Raji (cell line): ENCODE results near the gene QPCT.

Experiments used
- POLR2A ChIP-seq: IDR thresholded peaks from 2 replicates; pipeline ENCODE4 v1.6.1; 2011; ENCODE audit warnings: low read depth, low read length, control low read depth; ENCODE audit not compliant: insufficient read depth

Gene QPCT

DNA sequence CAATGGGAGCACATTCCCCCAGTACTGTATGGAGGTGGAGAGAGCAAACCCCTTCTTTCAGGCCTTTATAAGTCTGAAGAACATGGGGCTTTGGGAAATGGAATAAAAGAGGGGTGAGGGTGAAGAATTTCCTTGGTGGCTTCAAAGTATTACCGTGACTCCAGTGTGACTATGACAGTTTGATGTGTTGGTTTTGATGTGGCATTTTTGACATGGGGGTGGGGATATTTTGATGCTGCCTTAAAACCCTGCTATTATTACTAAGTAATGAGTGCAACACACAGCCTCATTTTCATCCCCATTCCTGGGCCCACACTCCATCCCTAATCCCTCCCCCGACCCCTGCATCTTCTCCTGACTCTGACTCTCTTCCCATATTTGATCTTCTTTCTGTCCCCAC is 23.6 kb downstream of the QPCT start:
- no peak for TF ChIP-seq POLR2A

DNA sequence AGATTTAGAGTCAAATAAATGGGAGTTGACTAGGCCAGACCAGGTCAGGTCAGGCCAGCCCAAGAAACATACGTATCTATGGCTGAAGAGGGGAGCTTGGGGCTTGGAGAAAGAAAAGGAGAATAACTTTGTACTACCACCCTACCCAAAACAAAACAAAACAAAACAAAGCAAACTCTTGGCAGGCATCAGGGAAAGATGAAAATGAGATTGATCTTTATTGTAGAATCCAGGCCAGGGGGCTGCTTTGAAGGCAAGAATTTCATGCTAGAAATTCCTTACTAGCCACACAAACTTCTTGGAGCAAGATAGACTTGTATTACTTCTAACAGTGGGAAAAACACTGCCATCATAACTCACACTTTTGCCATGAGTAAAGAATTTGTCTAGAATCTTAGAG is 26.2 kb downstream of the QPCT start:
- no peak for TF ChIP-seq POLR2A

DNA sequence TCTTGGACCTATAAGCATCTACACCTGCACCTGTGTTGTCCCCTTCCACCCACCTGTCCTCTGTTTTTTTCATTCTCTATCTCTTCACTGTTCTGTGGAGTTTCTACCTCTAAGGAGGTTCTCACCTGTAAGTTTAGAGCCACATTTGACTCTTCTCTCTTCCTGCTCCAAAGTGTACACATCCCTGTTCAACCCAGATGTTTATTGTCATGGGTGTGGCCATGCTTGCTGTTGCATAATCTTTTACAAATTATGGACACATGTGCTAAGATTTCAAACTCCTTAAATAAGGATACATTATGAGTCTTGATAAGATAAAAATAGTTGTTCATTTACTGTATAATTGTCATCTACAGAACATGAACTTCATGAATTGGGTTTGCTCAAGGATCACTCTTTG is 27.6 kb downstream of the QPCT start:
- no peak for TF ChIP-seq POLR2A

DNA sequence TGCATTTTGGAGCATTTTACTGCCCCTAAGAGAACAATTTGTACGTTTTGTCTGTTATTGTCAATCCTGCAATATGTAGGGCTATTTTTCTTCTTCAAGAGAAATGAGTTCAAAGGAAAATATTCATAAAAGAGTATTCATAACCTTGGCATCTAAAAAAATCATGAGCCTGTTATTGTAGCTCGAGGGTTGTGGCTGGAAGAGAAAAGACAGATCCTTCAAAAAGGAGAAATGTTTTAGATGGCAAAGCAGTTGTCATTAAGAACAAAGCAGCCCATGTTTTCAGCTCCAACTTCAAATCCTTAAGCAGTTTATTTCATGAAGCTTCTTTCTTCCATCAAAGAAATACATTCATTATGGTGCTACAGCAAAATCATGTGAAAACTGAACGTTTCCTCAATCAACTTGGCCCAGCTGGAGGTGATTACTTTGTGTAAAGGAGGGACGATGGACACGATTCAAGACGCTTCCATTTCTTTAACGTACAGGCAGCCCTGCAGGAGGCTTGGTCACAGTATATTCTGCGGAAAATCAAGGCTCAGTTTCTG is 31.4 kb downstream of the QPCT start:
- TF ChIP-seq POLR2A, result no peak

DNA sequence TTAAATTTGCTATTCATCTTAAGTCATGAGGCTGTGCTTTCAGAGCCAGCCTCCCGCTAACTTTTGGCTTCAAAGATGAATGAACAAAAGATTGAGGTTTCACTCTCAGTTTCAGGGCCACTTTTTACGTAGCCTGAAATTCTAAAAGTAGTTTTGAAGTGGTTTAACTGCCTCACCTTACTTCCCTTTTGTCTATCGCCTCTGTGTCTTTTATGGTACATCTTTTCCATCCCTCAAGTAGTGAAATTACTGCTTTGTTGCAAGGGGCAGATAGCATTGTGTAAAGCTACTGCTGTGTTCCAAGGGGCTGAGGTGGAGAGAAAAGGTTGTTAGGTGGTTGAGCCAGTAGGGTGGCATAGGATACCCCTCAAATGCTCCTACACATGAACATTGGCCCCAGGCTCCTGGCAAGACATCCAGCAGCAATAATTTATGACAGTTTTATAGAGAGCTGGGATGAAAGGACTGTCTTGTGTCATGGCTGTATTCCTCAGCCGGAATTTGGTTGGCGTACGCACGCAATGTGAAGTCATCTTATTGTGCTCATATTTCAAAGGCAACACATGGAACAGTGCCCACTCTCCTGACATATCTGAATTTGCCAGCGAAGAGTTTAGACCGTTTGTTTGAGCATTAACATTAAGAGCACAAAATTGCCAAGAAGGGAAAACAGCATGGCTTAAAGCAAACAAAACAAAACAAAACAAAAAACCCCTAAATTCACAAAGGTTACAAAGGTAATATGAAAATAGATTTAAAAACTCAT is 32.2 kb downstream of the QPCT start:
- TF ChIP-seq POLR2A, result no peak

DNA sequence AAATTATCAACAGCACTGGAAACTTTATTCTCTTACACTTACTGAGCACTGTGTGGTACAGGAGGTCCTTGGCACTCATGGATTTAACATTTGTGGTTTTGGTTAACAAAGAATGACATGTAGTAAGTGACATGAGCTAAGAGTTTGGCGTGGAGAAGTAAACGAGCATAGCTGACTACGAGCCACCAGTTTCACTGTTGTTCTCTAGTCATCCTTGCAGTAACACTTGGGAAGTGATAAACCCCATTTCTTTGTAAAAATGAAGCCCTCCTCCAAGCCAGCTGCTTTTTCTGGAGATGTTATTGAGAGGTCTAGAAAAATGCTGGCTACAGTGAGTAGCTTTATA is 32.7 kb downstream of the QPCT start:
- TF ChIP-seq POLR2A, result no peak

DNA sequence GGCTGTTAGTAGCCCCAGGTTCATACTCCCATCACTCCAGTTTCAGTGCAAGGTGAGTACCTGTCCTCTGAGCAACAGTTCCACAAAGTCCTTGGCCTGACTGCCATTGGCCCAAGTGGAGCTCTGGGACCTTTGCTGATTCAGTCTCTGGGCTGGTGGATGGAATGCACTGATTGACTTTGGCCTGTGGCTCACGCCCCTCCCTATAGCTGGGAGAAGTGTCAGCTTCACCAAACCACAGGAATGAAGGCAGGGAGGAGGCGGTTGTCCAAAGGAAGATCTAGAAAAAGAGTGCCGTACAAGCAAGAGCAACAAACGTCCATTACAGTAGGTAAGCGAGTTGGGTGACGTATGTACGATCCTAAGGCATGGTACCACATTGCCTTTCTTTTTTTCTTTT is 34.0 kb downstream of the QPCT start:
- no peak for TF ChIP-seq POLR2A

DNA sequence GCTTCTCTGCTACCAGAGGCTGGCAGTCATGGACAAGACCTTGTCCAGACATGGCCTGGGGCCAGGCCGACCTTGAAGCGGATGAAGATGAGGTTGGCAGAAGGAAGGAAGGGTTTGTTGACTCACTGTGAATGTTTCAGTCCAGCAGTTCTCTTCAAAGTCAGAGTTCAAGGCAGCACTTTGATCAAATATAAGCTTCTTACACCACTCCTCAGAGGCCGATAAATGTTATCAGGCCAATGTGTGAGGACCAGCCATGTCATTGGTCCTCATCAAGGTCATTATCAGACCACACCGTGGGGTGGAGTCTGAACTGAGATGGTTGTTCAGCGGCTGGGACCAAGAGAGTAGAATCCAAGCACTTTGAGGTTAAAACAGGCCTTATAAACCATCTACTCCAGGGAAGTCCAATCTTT is 35.5 kb downstream of the QPCT start:
- TF ChIP-seq POLR2A, result no peak

DNA sequence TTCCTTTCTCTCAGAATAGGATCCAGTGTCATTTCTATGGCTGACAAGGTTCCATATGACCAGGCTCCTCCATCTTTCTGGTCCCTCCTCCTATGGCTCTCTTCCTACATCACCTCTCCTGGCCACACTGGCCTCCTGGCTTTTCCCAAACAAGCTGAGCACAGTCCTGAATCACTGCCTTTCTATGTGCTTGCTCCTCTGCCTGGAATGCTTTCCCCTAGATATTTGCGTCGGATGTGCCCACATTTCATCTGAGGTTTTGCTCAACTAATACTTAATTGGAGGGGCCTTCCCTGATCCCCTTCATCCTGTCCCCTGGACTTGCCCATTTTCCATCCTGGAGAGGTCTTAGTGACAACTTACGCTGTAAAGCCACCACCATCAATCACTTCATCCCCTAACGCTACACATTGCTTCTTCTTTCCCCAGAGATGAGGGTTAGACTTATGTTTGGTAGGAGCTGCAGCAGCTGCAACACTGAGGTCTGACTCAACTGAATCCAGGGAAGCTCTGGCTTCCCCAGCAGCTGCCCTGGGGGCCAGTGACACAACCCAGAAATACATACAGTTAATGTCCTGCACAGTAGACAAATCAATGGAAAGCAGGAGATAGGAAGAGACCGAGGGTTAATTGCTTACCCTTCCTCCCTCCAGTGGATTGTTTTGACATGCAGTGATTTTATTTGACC is 42.9 kb downstream of the QPCT start:
- TF ChIP-seq POLR2A, result no peak

DNA sequence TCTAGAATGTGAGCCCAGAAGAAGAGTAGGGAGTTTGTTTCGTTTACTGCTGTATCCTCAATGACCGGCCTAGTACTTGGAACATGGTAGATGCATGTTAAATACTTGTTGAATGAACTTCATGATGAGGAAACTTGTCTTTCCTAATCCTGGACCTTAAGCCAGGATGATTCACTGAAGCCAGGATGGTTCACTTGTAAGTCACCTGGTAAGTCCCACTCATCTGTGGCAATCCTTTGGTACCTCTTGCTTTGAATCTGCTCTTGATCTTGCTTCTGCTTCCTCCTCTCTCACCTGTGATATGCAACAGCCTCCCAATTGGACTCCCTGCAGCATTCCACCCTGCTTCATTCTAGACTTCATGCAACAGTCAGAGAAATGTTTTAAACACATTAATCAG is 43.6 kb downstream of the QPCT start:
- TF ChIP-seq POLR2A, result no peak

DNA sequence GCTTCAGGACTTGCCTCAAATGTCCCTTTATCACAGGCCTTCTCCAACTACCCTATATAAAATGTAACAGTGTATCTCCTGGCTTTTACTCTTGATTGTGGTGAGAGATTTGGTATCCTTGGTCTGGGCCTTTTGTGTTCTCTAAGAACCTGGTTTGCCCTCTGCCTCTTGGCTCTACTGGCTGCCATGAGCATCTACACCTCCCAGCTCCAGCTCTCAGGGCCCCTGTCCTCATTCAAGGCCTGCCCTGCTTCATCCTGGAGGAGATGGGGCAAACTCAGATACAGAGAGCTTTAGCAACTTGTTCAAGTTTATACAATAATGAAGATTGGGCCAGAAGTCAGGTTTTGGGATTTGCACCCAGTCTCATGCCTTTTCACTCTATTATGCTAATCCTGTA is 45.0 kb downstream of the QPCT start:
- TF ChIP-seq POLR2A, result no peak

DNA sequence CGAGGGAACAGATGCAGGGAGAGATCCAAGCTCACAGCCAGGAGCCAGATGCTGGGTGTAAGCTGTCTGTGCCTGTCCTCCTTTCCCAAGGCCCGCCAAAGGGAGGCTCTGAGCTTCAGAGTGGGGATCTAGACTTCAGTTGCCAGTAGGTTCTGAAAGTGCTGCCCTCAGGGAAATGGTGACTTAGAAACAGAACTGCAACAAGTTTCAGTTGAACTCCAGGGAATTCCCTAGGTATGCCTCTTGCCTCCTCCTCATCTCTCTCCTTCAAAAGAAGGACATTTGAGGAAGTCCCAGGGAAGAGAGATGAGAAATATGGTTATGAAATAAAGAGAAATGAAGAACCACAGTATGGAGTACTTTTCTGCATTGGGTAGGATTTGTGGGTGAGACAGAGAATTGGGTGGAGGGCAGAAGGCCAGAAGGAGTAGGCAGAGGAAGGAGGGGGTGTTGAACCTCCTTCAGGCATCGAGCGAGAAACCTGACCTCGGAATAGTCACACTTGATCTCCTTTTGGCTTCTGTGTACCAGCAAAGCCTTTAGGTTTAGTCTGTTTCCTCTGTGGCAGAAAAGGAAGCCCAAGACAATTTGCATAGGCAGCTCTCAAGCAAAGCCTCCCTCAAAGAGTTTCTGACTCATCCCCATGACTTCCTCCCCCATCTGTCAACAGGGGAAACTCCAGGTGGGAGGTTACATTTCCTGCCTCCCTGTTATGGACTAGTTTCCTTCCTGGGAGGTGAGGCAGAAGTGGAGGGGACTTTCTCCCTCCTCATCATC is 45.7 kb downstream of the QPCT start:
- TF ChIP-seq POLR2A, result no peak

DNA sequence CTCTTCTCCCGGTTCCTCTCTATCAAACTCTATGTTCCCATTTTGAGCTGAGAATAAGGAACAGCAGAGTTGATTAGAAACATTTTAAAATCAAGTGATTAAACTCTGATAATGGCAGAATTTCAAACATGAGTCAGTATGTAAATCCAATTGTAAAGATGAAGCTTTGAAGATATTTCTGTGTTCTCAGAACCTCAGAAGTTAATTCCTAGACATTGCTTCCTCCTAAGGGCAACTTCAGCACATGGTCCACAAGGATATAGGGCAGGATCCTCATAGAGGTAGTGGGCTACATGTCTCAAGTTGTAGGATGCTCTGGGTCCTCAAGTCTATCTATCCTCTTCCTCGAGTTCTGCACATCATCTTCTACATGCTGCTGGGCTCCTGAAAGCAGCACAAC is 46.3 kb downstream of the QPCT start:
- TF ChIP-seq POLR2A, result no peak

DNA sequence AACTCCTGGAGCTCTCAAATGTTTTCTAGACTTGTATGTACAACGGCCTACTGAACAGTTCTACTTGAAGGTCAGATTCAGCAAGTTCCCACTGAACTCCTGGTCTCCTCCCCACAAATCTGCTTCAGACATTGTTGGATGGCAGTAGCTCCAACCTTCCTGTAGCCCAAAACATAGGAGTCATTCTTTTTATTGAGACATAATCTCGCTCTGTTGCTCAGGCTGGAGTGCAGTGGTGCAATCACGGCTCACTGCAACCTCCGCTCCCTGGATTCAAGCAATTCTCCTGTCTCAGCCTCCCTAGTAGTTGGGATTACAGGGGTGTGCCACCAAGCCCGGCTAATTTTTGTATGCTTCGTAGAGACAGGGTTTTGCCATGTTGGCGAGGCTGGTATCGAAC is 47.3 kb downstream of the QPCT start:
- no peak for TF ChIP-seq POLR2A

DNA sequence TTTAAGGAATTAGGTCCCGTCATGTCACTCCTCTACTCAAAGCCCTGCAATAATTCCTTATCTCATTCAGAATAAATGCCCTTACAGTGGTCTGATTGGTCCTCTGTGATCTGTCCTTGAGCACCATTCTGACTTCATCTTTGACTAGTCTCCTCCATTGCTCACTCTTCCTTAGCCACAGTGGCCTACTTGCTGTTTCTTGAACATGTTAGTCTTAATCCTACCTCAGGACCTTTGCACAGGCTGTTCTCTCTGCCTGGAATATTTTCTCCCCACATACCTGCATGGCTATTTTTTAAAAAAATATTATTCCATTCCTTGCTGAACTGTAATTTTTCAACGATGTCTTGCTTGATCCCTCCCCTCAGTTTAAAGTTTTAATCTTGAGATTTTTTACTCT is 48.0 kb downstream of the QPCT start:
- TF ChIP-seq POLR2A, result no peak

DNA sequence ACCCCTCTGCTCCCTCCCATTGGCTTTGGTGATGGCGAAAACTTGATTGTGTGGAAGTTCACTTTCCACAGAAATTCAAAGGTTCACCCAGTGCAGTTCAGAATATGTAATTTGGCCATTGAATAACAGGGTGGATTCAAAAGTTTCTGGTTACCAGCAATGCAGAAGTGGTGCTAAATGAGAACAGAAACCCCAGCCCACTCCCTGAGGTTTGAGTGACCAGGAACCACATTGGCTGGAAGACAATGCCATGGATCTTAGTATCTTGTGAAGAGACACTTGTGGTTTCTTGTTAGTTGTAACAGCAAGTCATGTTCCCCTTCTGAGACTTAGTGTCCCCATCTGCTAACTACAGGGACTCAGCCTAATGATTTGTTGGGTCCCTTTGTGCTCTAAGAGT is 49.8 kb downstream of the QPCT start:
- no peak for TF ChIP-seq POLR2A
